WI38 (cell line): Measurements from ENCODE around the gene CEP57L1.

Source experiments
- H3K4me3 ChIP-seq: 2 replicates; pipeline ENCODE4 v1.5.1; 2011; ENCODE audit warnings: low read depth, mild to moderate bottlenecking, control low read depth, low read length
- TF ChIP-seq, protein P1 (sequence below): IDR thresholded peaks from 2 replicates; pipeline ENCODE4 v1.5.1; 2012; ENCODE audit warnings: low read depth, mild to moderate bottlenecking, control low read depth, low read length

CEP57L1 gene

DNA sequence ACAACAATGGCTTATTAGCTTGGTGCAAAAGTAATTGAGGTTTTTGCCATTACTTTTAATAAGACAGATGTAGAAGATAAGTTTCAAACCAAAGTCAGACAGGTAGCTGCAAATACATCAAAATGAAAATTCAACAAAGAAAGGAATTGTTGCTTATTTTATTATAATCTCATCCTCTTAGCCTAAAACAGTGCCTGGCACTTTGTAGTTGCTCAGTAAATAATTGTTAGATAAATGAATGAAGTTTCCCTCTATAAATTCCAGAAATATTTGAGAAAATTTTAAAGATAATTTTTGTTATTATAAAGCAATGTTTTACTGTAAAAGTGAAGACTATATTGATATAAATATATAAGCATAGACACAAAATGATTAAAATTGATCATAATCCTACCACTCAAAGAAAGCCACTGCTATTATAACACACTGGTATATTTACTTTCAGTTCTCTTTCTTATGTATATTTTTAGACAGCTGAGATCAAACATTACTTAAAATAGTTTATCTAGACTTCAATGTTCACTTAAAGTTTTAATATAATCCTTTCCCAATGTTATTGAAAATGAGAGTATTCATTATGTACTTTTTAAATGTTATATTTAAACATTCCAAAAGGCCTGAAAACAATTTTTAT lies 43.2 kb upstream of the CEP57L1 start:
- TF ChIP-seq, protein P1, sequence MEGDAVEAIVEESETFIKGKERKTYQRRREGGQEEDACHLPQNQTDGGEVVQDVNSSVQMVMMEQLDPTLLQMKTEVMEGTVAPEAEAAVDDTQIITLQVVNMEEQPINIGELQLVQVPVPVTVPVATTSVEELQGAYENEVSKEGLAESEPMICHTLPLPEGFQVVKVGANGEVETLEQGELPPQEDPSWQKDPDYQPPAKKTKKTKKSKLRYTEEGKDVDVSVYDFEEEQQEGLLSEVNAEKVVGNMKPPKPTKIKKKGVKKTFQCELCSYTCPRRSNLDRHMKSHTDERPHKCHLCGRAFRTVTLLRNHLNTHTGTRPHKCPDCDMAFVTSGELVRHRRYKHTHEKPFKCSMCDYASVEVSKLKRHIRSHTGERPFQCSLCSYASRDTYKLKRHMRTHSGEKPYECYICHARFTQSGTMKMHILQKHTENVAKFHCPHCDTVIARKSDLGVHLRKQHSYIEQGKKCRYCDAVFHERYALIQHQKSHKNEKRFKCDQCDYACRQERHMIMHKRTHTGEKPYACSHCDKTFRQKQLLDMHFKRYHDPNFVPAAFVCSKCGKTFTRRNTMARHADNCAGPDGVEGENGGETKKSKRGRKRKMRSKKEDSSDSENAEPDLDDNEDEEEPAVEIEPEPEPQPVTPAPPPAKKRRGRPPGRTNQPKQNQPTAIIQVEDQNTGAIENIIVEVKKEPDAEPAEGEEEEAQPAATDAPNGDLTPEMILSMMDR: no peak
- H3K4me3 ChIP-seq: no peak overlapping the region

DNA sequence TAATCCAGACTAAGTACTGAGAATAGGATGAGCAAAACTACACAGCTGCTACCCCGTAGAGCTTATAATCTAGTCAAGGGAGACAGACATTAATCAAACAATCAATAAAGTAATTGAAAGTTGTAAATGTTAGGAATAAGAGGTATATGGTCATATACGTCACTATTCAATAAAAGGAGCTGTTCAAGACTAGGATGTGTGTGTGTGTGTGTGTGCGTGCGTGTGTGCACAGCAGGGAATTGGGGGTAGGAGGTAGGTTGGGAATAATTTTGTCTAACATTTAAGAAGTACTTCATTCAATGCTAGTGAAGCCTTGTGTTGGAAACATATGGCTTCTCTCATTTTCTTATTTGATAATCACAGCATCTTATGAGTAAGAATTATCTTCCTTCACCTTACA lies 42.5 kb upstream of the CEP57L1 start:
- TF ChIP-seq, protein P1: no peak
- H3K4me3 ChIP-seq: no peak overlapping the region

DNA sequence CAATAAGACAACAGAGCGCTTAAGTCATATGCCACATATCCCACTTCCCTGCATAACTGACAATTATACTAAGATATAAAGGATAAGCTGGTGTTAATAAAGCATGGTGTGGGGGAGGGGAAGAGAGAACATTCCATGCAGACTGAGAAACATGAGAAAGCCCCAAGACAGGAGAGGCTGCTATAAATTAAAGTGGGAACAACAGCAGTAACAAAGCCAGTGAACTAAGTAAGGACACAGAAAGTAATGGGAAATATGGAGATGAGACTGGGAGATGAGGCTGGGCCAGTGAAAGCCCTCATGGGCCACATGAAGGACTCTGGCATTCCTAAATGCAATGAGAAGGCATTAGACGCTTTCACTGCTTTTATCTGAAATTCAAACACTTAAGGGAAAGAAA lies 42.0 kb upstream of the CEP57L1 start:
- no peak overlapping the region for H3K4me3 ChIP-seq
- TF ChIP-seq, protein P1: no peak

DNA sequence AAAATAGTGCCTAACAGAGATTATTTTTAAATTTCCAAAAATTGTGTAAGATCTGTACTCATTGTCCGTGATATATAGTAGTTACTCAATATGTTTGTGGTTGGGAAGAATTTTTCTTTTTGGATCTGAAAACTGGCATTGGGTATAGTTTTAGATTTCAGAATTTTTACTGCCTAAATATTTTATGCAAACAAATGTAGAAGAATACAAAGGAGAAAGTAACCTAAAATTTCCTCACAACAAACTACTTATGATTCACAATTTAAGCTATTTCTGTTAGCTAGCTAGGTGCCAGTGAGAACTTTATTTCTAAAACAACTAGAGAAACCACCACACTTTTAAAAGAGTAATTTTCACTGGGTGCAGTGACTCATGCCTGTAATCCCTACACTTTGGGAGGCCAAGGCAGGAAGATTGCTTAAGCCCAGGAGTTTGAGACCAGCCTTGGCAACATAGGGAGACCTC lies 39.5 kb upstream of the CEP57L1 start:
- no peak overlapping the region for H3K4me3 ChIP-seq
- TF ChIP-seq, protein P1: no peak

DNA sequence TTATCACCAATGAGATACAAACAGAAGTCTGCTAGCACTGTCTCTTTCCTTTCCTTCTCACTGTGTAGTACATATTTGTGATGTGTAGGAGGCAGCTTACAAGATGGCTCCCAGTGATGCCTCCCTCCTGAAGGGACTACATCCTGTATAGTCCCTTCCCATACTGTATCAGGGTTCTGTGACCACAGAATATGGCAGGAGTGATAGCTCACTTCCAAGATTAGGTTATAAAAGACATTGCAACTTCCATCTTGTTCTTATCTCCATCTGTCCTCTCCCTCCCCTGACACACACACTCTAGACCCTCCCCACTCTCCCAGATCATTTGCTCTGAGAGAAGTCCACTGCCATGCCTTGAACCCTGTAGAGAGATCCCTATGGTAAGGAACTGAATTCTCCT lies 38.6 kb upstream of the CEP57L1 start:
- TF ChIP-seq, protein P1: no peak
- H3K4me3 ChIP-seq: no peak overlapping the region

DNA sequence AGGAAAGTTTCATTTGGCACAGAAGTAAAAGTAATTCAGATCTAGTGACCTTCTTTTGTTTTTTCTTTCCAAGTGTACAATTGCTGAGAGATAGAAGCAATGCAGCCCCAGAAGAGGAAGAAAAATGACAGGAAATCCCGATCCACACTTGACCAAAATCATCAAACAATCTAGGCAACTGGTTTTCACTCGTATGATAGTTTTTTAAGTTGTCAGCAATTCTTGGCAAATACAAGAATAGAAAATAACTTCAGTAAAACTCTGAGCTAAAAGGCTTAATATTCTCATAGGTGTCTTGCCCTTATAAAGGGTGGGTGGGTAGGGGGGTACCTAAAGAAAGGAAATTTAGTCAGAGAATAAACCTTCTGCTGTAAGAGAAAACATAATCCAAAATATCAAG lies 36.7 kb upstream of the CEP57L1 start:
- TF ChIP-seq, protein P1: no peak
- H3K4me3 ChIP-seq: no peak overlapping the region

DNA sequence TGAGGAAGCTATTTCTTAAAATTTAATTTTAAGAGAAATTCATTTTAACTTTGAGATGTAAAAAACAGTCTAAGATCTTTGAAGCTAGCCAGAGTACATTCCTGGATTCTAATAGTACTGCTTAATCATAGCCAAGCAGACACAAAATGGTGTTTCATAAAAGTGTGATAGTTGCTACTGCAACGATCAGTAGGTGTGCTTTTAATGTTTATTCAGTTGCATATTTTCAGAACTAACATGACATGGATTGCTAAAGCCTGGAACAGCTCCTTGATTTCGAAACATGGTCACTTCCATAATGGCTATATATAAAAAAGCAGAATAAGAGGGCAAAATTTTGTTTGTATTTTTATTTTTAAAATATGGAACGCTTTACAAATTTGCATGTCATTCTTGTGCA lies 36.2 kb upstream of the CEP57L1 start:
- TF ChIP-seq, protein P1: no peak
- H3K4me3 ChIP-seq: no peak overlapping the region
